ENCODE data around the gene GLOD4. TPM values are rescaled to one million over a fixed set of nuclear protein-coding genes. Genes with fewer than 3 reads are reported as not detected.
"Not testable (repeated sequence)": the region's sequence is repeated elsewhere in the genome, so short reads cannot be mapped to it uniquely, and the experiment has no call there.

The GLOD4 gene
- total and polyA plus RNA-seq, 9 donors: 22.1 to 90.6 (median 46.0) TPM

GRCh38 chr17:760371-760770 is 21.7 kb downstream of the GLOD4 start:
- intact Hi-C loops (cut with DNase I): no loop called here

GRCh38 chr17:759964-760363 is 22.1 kb downstream of the GLOD4 start:
- Histone ChIP-seq H3K4me1 (ENCODE audit: insufficient read depth) (no peaks in the 10 kb centered on the region), H3K36me3 (no peaks in the 10 kb centered on the region), H3K9me3 (no peaks in the 10 kb centered on the region), H3K27me3 (no peaks in the 10 kb centered on the region), H3K4me3 (no peak overlapping the region), H3K27ac (no peak overlapping the region)
- 68 to 81% (median 68%) methylated on average over 5 of the region's 5 CpGs for WGBS, 3 donors
- TF ChIP-seq POLR2A (IDR thresholded peaks at IDR 0.05): no peak
- TF ChIP-seq, protein P1, sequence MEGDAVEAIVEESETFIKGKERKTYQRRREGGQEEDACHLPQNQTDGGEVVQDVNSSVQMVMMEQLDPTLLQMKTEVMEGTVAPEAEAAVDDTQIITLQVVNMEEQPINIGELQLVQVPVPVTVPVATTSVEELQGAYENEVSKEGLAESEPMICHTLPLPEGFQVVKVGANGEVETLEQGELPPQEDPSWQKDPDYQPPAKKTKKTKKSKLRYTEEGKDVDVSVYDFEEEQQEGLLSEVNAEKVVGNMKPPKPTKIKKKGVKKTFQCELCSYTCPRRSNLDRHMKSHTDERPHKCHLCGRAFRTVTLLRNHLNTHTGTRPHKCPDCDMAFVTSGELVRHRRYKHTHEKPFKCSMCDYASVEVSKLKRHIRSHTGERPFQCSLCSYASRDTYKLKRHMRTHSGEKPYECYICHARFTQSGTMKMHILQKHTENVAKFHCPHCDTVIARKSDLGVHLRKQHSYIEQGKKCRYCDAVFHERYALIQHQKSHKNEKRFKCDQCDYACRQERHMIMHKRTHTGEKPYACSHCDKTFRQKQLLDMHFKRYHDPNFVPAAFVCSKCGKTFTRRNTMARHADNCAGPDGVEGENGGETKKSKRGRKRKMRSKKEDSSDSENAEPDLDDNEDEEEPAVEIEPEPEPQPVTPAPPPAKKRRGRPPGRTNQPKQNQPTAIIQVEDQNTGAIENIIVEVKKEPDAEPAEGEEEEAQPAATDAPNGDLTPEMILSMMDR (IDR thresholded peaks at IDR 0.05): no peak
- TF ChIP-seq EP300 (IDR thresholded peaks at IDR 0.05): no peak
- DNase-seq: no peak
- intact Hi-C loops (cut with DNase I): no loop called here

More at GRCh38 chr17:760371-760770, 21.7 kb downstream of the GLOD4 start:
- Histone ChIP-seq H3K27ac (no peak overlapping the region), H3K27me3 (no peaks in the 10 kb centered on the region), H3K9me3 (no peaks in the 10 kb centered on the region), H3K4me1 (ENCODE audit: insufficient read depth) (no peaks in the 10 kb centered on the region), H3K4me3 (no peak overlapping the region), H3K36me3 (no peaks in the 10 kb centered on the region)
- DNase-seq: no peak
- WGBS, 3 donors: 43 to 72% (median 54%) methylated on average over 9 of the region's 9 CpGs
- TF ChIP-seq POLR2A (IDR thresholded peaks at IDR 0.05) (no peak), EP300 (IDR thresholded peaks at IDR 0.05) (no peak)
- TF ChIP-seq, protein P1 (IDR thresholded peaks at IDR 0.05): no peak

DNA sequence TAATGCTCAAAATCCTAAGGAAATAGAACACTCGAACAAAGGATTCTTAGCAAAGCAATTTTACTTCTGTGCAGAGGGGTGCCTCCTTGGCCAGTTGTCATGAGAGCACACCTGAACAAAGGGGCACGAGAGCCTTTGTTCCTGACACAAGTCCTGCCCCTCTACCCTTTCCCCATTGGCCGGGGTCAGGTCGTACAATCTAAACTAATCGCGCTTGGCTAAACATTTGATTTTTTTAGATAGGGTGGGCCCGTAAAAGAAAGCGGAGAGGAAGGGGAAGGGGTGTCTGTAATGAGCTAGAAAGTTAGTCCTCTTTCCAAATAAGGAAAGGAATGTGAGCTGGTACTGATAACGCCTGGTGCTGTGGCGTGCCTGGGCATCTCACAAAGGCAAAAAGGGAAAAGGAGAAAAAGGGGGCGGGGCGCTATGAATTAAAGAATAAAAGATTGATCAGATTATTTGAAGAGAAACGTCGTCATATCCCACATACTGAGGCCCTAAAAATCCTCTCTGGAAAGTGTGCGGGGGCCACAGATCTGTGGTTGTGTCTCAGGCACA is 26.0 kb downstream of the GLOD4 start:
- H3K36me3 ChIP-seq; H3K27me3 ChIP-seq; DNase-seq; H3K27ac ChIP-seq; H3K4me3 ChIP-seq; intact Hi-C loops (cut with DNase I); H3K4me1 ChIP-seq (ENCODE audit: insufficient read depth); H3K9me3 ChIP-seq: not testable (repeated sequence)
- WGBS, 3 donors: 51 to 67% (median 60%) methylated on average over 15 of the region's 15 CpGs

DNA sequence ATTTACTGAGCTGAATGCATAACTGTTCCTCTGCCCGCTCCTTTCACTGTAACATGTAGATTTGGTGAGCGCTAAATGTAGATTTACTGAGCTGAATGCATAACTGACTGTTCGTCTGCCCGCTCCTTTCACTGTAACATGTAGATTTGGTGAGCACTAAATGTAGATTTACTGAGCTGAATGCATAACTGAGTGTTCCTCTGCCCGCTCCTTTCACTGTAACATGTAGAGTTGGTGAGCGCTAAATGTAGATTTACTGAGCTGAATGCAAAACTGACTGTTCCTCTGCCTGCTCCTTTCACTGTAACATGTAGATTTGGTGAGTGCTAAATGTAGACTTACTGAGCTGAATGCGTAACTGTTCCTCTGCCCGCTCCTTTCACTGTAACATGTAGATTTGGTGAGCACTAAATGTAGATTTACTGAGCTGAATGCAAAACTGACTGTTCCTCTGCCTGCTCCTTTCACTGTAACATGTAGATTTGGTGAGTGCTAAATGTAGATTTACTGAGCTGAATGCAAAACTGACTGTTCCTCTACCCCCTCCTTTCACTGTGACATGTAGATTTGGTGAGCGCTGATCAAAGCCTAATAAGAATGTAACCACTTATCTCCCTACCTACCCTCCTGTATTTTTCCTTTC is 26.6 kb downstream of the GLOD4 start:
- intact Hi-C loops (cut with DNase I); H3K27me3 ChIP-seq; H3K9me3 ChIP-seq; H3K4me3 ChIP-seq; H3K36me3 ChIP-seq; H3K27ac ChIP-seq; H3K4me1 ChIP-seq (ENCODE audit: insufficient read depth); DNase-seq: not testable (repeated sequence)
- 91 to 96% (median 95%) methylated on average over 9 of the region's 9 CpGs for WGBS, 3 donors

- intact Hi-C loops (cut with DNase I): no loop called here
These were observed 28.7 kb downstream of the GLOD4 start for GRCh38 chr17:753418-753817.

More at GRCh38 chr17:753418-753817, 28.7 kb downstream of the GLOD4 start:
- no peak overlapping the region for H3K27ac ChIP-seq
- no peak for DNase-seq
- TF ChIP-seq, protein P1 (IDR thresholded peaks at IDR 0.05): no peak
- no peak for TF ChIP-seq POLR2A (IDR thresholded peaks at IDR 0.05)
- no peak for TF ChIP-seq EP300 (IDR thresholded peaks at IDR 0.05)
- 86 to 88% (median 87%) methylated on average over 13 of the region's 13 CpGs for WGBS, 3 donors
- H3K27me3 ChIP-seq: no peaks in the 10 kb centered on the region
- no peaks in the 10 kb centered on the region for H3K9me3 ChIP-seq
- no peaks in the 10 kb centered on the region for H3K36me3 ChIP-seq
- peaks cover 8% of the 10 kb centered on the region for H3K4me1 ChIP-seq (ENCODE audit: insufficient read depth)
- no peak overlapping the region for H3K4me3 ChIP-seq

Data from ovary (tissue), 9 donors.